Esophagus squamous epithelium (tissue), 4 donors: ENCODE measurements around the gene PRMT7.

Experiments used
- POLR2A ChIP-seq, 4 donors: fragments of 450-650 bp; IDR thresholded peaks; one replicate each; pipeline ENCODE4 v1.6.1; 2017; ENCODE audit warnings: antibody characterized with exemption in 4 of 4, mild to moderate bottlenecking in 4 of 4, moderate library complexity in 3 of 4
- TF ChIP-seq, protein P1 (sequence below), 6 experiments: fragments of 450-650 bp in 4 of 6; fragments of 200-600 bp in 2 of 6; sonication (generic) in 2 of 6; IDR thresholded peaks; one replicate each; pipeline ENCODE4 v1.5.1; 2016 to 2019; ENCODE audit warnings: antibody characterized with exemption in 6 of 6, mild to moderate bottlenecking in 4 of 6, moderate library complexity in 4 of 6

DNA sequence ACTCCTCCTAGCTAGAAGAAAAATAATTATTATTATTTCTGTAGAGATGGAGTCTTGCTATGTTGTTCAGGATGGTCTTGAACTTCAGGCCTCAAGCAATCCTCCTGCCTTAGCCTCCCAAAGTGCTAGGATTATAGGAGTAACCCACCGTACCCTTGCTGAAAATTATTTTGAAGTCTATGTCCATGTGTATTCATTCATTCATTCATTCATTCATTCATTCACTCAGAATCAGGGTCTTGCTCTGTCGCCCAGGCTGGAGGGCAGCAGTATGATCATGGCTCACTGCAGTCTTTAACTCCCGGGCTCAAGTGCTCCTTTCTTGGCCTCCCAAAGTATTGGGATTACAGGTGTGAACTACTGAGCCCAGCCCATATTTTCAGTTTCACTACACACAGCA, 4.2 kb upstream of the PRMT7 start:
- TF ChIP-seq, protein P1, sequence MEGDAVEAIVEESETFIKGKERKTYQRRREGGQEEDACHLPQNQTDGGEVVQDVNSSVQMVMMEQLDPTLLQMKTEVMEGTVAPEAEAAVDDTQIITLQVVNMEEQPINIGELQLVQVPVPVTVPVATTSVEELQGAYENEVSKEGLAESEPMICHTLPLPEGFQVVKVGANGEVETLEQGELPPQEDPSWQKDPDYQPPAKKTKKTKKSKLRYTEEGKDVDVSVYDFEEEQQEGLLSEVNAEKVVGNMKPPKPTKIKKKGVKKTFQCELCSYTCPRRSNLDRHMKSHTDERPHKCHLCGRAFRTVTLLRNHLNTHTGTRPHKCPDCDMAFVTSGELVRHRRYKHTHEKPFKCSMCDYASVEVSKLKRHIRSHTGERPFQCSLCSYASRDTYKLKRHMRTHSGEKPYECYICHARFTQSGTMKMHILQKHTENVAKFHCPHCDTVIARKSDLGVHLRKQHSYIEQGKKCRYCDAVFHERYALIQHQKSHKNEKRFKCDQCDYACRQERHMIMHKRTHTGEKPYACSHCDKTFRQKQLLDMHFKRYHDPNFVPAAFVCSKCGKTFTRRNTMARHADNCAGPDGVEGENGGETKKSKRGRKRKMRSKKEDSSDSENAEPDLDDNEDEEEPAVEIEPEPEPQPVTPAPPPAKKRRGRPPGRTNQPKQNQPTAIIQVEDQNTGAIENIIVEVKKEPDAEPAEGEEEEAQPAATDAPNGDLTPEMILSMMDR (IDR thresholded peaks at IDR 0.05), result no peak
- no peak for TF ChIP-seq POLR2A (IDR thresholded peaks at IDR 0.05)
